A549 (cell line): Measurements from ENCODE around the gene TPSG1. TPM values are rescaled to one million over a fixed set of nuclear protein-coding genes. Genes with fewer than 3 reads are reported as not detected.

Experiments used
- ATAC-seq, 2 experiments: fragments of 200-7000 bp in 1 of 2; fragments of >200 bp in 1 of 2; cut with Nextera tagmentation in 1 of 2; cut with Tn5 transposase in 1 of 2; 3 replicates each; pipeline versions ENCODE4 v1.8.0 to v1.9.1; 2018 to 2020; ENCODE audit warnings: mild to moderate bottlenecking in 1 of 2, moderate library complexity in 1 of 2
- CTCF ChIA-PET: fragments of 300-600 bp; sonication (Branson Sonifier 250); formaldehyde crosslinking; extraction: SDS; loops from one replicate; lab custom pipeline; 2021; ENCODE audit warnings: antibody characterized with exemption, inconsistent platforms; lab: Yijun Ruan, JAX
- POLR2A ChIA-PET: fragments of 350-600 bp; formaldehyde crosslinking; extraction: SDS; loops from one replicate; lab custom pipeline; 2021; ENCODE audit warnings: antibody characterized with exemption, inconsistent platforms; lab: Yijun Ruan, JAX
- DNase-seq, 2 experiments: peaks; one replicate each; pipeline versions ENCODE4 v3.0.0 to v3.0.0-alpha.2; 2011 to 2016; ENCODE audit warnings: low read depth in 1 of 2, low spot score in 1 of 2
- FAIRE-seq: peaks from 2 replicates; lab custom pipeline; 2011; peaks lifted over from hg19 to GRCh38; lab: Jason Lieb, UNC
- H3K27ac ChIP-seq, 2 experiments: fragments of >200 bp; sonication (Bioruptor Twin); formaldehyde crosslinking; 3 replicates each; pipeline ENCODE4 v1.5.1; 2016 to 2017
- H3K4me1 ChIP-seq: fragments of >200 bp; sonication (Bioruptor Twin); formaldehyde crosslinking; 3 replicates; pipeline ENCODE4 v1.6.1; 2016
- H3K4me2 ChIP-seq: fragments of >200 bp; sonication (Bioruptor Twin); formaldehyde crosslinking; 3 replicates; pipeline ENCODE4 v1.6.1; 2016
- H3K4me3 ChIP-seq: fragments of >200 bp; sonication (Bioruptor Twin); formaldehyde crosslinking; 3 replicates; pipeline ENCODE4 v1.5.1; 2016
- H3K9me3 ChIP-seq: fragments of >200 bp; sonication (Bioruptor Twin); formaldehyde crosslinking; 3 replicates; pipeline ENCODE4 v1.6.1; 2016
- BHLHE40 ChIP-seq: IDR thresholded peaks from 2 replicates; pipeline ENCODE4 v1.6.1; 2012; ENCODE audit warnings: low read depth, low read length, inconsistent platforms
- CEBPB ChIP-seq, 2 experiments: fragments of >200 bp in 1 of 2; sonication (Bioruptor Twin) in 1 of 2; formaldehyde crosslinking in 1 of 2; IDR thresholded peaks; 2 replicates each; pipeline ENCODE4 v1.6.1; 2012 to 2016
- CHD2 ChIP-seq: fragments of 150-350 bp; IDR thresholded peaks from 2 replicates; pipeline ENCODE4 v1.6.1; 2014; ENCODE audit warnings: low read length; ENCODE audit not compliant: partially characterized antibody
- CTCF ChIP-seq: fragments of >200 bp; sonication (Bioruptor Twin); formaldehyde crosslinking; IDR thresholded peaks from 3 replicates; pipeline ENCODE4 v1.5.1; 2016
- ESRRA ChIP-seq: fragments of 150-350 bp; IDR thresholded peaks from 2 replicates; pipeline ENCODE4 v1.6.1; 2014; ENCODE audit warnings: mild to moderate bottlenecking, low read length, borderline replicate concordance
- FOSB ChIP-seq: fragments of 250-450 bp; sonication (Bioruptor Pico); IDR thresholded peaks from 2 replicates; pipeline ENCODE4 v1.5.0; 2020; ENCODE audit warnings: mild to moderate bottlenecking, moderate library complexity
- HEYL ChIP-seq: fragments of 250-450 bp; sonication (Bioruptor Pico); IDR thresholded peaks from 2 replicates; pipeline ENCODE4 v1.8.0; 2021; ENCODE audit warnings: mild to moderate bottlenecking, moderate library complexity
- HOXB13 ChIP-seq: fragments of 250-450 bp; sonication (Bioruptor Pico); IDR thresholded peaks from 2 replicates; pipeline ENCODE4 v1.5.0; 2020; ENCODE audit warnings: low read depth, mild to moderate bottlenecking, moderate library complexity
- HOXB5 ChIP-seq: fragments of 250-450 bp; sonication (Bioruptor Pico); IDR thresholded peaks from 2 replicates; pipeline ENCODE4 v1.5.0; 2020; ENCODE audit warnings: mild to moderate bottlenecking, moderate library complexity
- JUNB ChIP-seq: fragments of >200 bp; sonication (Bioruptor Twin); formaldehyde crosslinking; IDR thresholded peaks from 2 replicates; pipeline ENCODE4 v1.6.1; 2016
- MAX ChIP-seq: IDR thresholded peaks from 2 replicates; pipeline ENCODE4 v1.6.1; 2012
- MAZ ChIP-seq: fragments of 150-350 bp; IDR thresholded peaks from 2 replicates; pipeline ENCODE4 v1.6.1; 2014; ENCODE audit warnings: antibody characterized with exemption, low read depth, low read length, borderline replicate concordance
- NFE2L2 ChIP-seq: fragments of 150-350 bp; conservative IDR thresholded peaks from 2 replicates; pipeline ENCODE4 v1.6.1; 2014; ENCODE audit warnings: low read length
- NR3C1 ChIP-seq: fragments of >200 bp; sonication (Bioruptor Twin); formaldehyde crosslinking; IDR thresholded peaks from 3 replicates; pipeline ENCODE4 v1.6.1; 2017
- PHF8 ChIP-seq: fragments of 200-600 bp; sonication (generic); IDR thresholded peaks from 2 replicates; pipeline ENCODE4 v1.6.1; 2016; ENCODE audit warnings: low read depth, mild to moderate bottlenecking, antibody characterized with exemption, moderate library complexity, borderline replicate concordance
- POLR2A ChIP-seq: IDR thresholded peaks from 2 replicates; pipeline ENCODE4 v1.6.1; 2012; ENCODE audit warnings: mild to moderate bottlenecking, low read length
- RAD21 ChIP-seq, 2 experiments: fragments of >200 bp in 1 of 2; sonication (Bioruptor Twin) in 1 of 2; formaldehyde crosslinking in 1 of 2; IDR thresholded peaks in 1 of 2; conservative IDR thresholded peaks in 1 of 2; 2 replicates in 1 of 2; 3 replicates in 1 of 2; pipeline ENCODE4 v1.6.1; 2012 to 2018; ENCODE audit warnings: inconsistent platforms in 1 of 2
- RARB ChIP-seq: fragments of 250-450 bp; sonication (Bioruptor Pico); IDR thresholded peaks from 2 replicates; pipeline ENCODE4 v1.8.0; 2021; ENCODE audit warnings: mild to moderate bottlenecking, moderate library complexity
- REST ChIP-seq: fragments of 200-600 bp; sonication (generic); IDR thresholded peaks from 2 replicates; pipeline ENCODE4 v1.6.1; 2016; ENCODE audit warnings: antibody characterized with exemption, mild to moderate bottlenecking, moderate library complexity
- RFX5 ChIP-seq: fragments of 450-650 bp; IDR thresholded peaks from 2 replicates; pipeline ENCODE4 v1.7.1; 2014; ENCODE audit warnings: antibody characterized with exemption, mild to moderate bottlenecking, moderate library complexity
- SREBF2 ChIP-seq: fragments of 450-650 bp; IDR thresholded peaks from 2 replicates; pipeline ENCODE4 v1.6.1; 2014; ENCODE audit warnings: mild to moderate bottlenecking, moderate library complexity
- USF2 ChIP-seq: fragments of 450-650 bp; IDR thresholded peaks from 2 replicates; pipeline ENCODE4 v1.6.1; 2014; ENCODE audit warnings: antibody characterized with exemption
- ZC3H11A ChIP-seq: fragments of 450-650 bp; IDR thresholded peaks from 2 replicates; pipeline ENCODE4 v1.6.1; 2014; ENCODE audit warnings: antibody characterized with exemption, mild to moderate bottlenecking
- ZFP36 ChIP-seq: fragments of 450-650 bp; IDR thresholded peaks from 2 replicates; pipeline ENCODE4 v1.6.1; 2014; ENCODE audit warnings: borderline replicate concordance; ENCODE audit not compliant: partially characterized antibody
- ZNF302 ChIP-seq: fragments of 250-450 bp; sonication (Bioruptor Pico); IDR thresholded peaks from 2 replicates; pipeline ENCODE4 v1.9.0; 2021; ENCODE audit warnings: inconsistent platforms, mild to moderate bottlenecking, moderate library complexity
- ZSCAN20 ChIP-seq: fragments of 250-450 bp; sonication (Bioruptor Pico); IDR thresholded peaks from 2 replicates; pipeline ENCODE4 v1.8.0; 2022; ENCODE audit warnings: mild to moderate bottlenecking, moderate library complexity
- WGBS: methylation state at CpG from one replicate; pipeline ENCODE4 v1.1.6; 2017; ENCODE audit errors: missing lambda C conversion rate; 5-methylcytosine and 5-hydroxymethylcytosine counted together
- polyA minus RNA-seq: library from RNA; depleted of rRNA, polyadenylated mRNA; stranded (reverse); fragments of >200 nt; gene quantifications from 2 replicates; pipeline ENCODE4 v1.2.3, GENCODE V29; 2011; rRNA and poly(A)+ RNA removed
- polyA plus RNA-seq, 4 experiments: library from polyadenylated mRNA; depleted of rRNA in 3 of 4; stranded (reverse); fragments of >200 nt; fragmentation: RNase III in 1 of 4; extraction: RNeasy Plus Mini Kit Qiagen cat#74134 plus additional on column Dnase treatment in 1 of 4; gene quantifications; 2 replicates in 3 of 4; 3 replicates in 1 of 4; pipeline ENCODE4 v1.2.3, GENCODE V29; 2011 to 2017
- TF ChIP-seq, protein P1 (sequence below): fragments of 150-350 bp; IDR thresholded peaks from 2 replicates; pipeline ENCODE4 v1.6.1; 2014; ENCODE audit warnings: low read depth, mild to moderate bottlenecking, low read length
- TF ChIP-seq, protein P2 (sequence below): fragments of >200 bp; sonication (Bioruptor Twin); formaldehyde crosslinking; IDR thresholded peaks from 3 replicates; pipeline ENCODE4 v1.6.1; 2016
- TF ChIP-seq, protein P3 (sequence below): IDR thresholded peaks from 2 replicates; pipeline ENCODE4 v1.6.1; 2012

The TPSG1 gene
- polyA plus RNA-seq (2011; rRNA removed): not detected in 2 replicates
- polyA plus RNA-seq (2012; cell fraction: cytosol; rRNA removed): 0.13 and 0.14 TPM in 2 replicates
- polyA plus RNA-seq (2012; cell fraction: nucleus; rRNA removed): 0.23 TPM in 2 replicates
- 0.08 TPM in 1 of 3 replicates, not detected in the others for polyA plus RNA-seq (2017; fragmentation: RNase III; extraction: RNeasy Plus Mini Kit Qiagen cat#74134 plus additional on column Dnase treatment)
- polyA minus RNA-seq: not detected in 2 replicates

DNA sequence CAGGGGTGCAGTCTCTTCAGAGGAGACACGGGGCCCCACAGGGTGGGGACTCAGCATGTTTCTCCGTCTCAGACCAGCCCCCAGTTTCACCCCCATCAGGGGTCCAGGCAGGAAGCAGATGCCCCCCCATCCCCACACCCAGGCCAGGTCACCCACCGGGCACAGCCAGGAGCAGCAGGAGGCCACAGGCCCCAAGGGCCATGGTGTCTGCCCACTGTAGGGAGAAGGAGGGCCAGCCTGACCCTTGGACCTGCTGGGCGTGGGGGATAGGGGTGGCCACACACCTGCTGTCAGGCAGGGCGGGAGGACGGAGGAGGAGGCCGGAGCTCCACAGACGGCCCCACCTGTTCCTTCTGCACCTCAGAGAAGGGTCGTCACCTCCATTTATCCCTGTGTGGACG, at the start of gene TPSG1:
TSS of gene TPSG1 (minus strand) at position 218 of the 401 bp plus-strand sequence. CDS start at position 202, 16 bp downstream.
- Histone ChIP-seq H3K9me3 (no peaks in the 10 kb centered on the region), H3K4me1 (peaks cover 20% of the 10 kb centered on the region), H3K4me2 (0 out of 3 replicates have a peak within 1 kb of the TSS, but pooled peaks have one; percentile 1), H3K27ac (peak within 1 kb of the TSS; percentile 45 to 77; a peak in 4 of 6 replicates), H3K4me3 (no peak within 1 kb of the TSS)
- TF ChIP-seq HOXB5 (CRISPR knock-in tag) (no peak), ZFP36 (no peak), CTCF (no peak), BHLHE40 (no peak), SREBF2 (no peak), ZSCAN20 (CRISPR knock-in tag) (no peak), RARB (CRISPR knock-in tag) (no peak), MAX (no peak), FOSB (CRISPR knock-in tag) (no peak), NR3C1 (no peak), ZNF302 (CRISPR knock-in tag) (no peak), JUNB (no peak), POLR2A (no peak), MAZ (no peak), PHF8 (no peak), ESRRA (no peak), USF2 (no peak)
- TF ChIP-seq, protein P1, sequence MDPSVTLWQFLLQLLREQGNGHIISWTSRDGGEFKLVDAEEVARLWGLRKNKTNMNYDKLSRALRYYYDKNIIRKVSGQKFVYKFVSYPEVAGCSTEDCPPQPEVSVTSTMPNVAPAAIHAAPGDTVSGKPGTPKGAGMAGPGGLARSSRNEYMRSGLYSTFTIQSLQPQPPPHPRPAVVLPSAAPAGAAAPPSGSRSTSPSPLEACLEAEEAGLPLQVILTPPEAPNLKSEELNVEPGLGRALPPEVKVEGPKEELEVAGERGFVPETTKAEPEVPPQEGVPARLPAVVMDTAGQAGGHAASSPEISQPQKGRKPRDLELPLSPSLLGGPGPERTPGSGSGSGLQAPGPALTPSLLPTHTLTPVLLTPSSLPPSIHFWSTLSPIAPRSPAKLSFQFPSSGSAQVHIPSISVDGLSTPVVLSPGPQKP: no peak
- TF ChIP-seq, protein P2, sequence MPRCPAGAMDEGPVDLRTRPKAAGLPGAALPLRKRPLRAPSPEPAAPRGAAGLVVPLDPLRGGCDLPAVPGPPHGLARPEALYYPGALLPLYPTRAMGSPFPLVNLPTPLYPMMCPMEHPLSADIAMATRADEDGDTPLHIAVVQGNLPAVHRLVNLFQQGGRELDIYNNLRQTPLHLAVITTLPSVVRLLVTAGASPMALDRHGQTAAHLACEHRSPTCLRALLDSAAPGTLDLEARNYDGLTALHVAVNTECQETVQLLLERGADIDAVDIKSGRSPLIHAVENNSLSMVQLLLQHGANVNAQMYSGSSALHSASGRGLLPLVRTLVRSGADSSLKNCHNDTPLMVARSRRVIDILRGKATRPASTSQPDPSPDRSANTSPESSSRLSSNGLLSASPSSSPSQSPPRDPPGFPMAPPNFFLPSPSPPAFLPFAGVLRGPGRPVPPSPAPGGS: no peak
- ATAC-seq (peak in 1 of 2 experiments; percentile 12; a peak in 2 of 6 replicates), DNase-seq (no peak), FAIRE-seq (no peak)
- ChIA-PET POLR2A (no interaction called here), CTCF (interaction anchor here (1.0 to 1.3 kb wide), 3 partner anchors 63 to 168 kb away, joined by 3 to 5 read pairs (median 3); no protein-coding TSS in a partner anchor)
- WGBS: 59% methylated on average over 5 of the region's 10 CpGs

DNA sequence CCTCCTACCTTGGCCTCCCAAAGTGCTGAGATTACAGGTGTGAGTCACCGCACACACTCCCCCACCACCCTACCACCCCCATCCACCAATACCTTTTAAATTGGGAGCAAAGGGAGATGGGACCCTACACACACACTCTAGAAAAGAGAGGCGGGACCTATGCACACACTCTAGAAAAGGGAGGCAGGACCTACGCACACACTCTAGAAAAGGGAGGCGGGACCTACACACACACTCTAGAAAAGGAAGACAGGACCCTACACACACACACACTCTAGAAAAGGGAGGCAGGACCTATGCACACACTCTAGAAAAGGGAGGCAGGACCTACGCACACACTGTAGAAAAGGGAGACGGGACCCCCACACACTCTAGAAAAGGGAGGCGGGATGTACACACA, 49.7 kb upstream of the TPSG1 start:
- no peak overlapping the region for H3K27ac ChIP-seq
- no peak overlapping the region for H3K4me2 ChIP-seq
- ChIA-PET POLR2A (no interaction called here), CTCF (no interaction called here)
- ATAC-seq (no peak), DNase-seq (no peak), FAIRE-seq (no peak)
- peaks cover 5% of the 10 kb centered on the region; the same call in 1 of the 3 replicates for H3K4me1 ChIP-seq
- H3K9me3 ChIP-seq: no peaks in the 10 kb centered on the region
- WGBS: 50% methylated on average over 7 of the region's 7 CpGs
- no peak overlapping the region for H3K4me3 ChIP-seq
- TF ChIP-seq REST (no peak), ESRRA (no peak), HEYL (CRISPR knock-in tag) (no peak), ZC3H11A (no peak), RFX5 (no peak), CHD2 (no peak), NFE2L2 (no peak), JUNB (no peak), HOXB13 (CRISPR knock-in tag) (no peak), RAD21 (conservative IDR thresholded peaks at IDR 0.05 in 1 of 2, IDR thresholded peaks at IDR 0.05 in 1 of 2) (no peak), CEBPB (IDR thresholded peaks at IDR 0.05) (no peak)
- TF ChIP-seq, protein P3, sequence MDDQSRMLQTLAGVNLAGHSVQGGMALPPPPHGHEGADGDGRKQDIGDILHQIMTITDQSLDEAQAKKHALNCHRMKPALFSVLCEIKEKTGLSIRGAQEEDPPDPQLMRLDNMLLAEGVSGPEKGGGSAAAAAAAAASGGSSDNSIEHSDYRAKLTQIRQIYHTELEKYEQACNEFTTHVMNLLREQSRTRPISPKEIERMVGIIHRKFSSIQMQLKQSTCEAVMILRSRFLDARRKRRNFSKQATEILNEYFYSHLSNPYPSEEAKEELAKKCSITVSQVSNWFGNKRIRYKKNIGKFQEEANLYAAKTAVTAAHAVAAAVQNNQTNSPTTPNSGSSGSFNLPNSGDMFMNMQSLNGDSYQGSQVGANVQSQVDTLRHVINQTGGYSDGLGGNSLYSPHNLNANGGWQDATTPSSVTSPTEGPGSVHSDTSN: no peak
